ENCODE measurements around the gene GSTM4. TPM values are rescaled to one million over a fixed set of nuclear protein-coding genes. Genes with fewer than 3 reads are reported as not detected.

GSTM4 gene
- polyA plus RNA-seq, 1 donor from 2014 or later: 22.3 TPM

GRCh38 chr1:109641078-109641740 is 14.7 kb upstream of the GSTM4 start:
- no peaks in the 10 kb centered on the region for H3K27me3 Mint-ChIP-seq
- no peaks in the 10 kb centered on the region for H3K9me3 Mint-ChIP-seq
- H3K27ac Mint-ChIP-seq: no peak overlapping the region
- H3K36me3 Mint-ChIP-seq: no peaks in the 10 kb centered on the region
- H3K4me1 Mint-ChIP-seq: peaks cover 4 to 10% (median 8%) of the 10 kb centered on the region in 3 donors
- H3K4me3 Mint-ChIP-seq: no peak overlapping the region

- Mint-ChIP-seq H3K9me3 (no peaks in the 10 kb centered on the region), H3K4me3 (no peak overlapping the region), H3K4me1 (peaks cover 4 to 10% (median 8%) of the 10 kb centered on the region in 3 donors), H3K27ac (no peak overlapping the region), H3K27me3 (no peaks in the 10 kb centered on the region), H3K36me3 (no peaks in the 10 kb centered on the region)
These were observed 14.0 kb upstream of the GSTM4 start for GRCh38 chr1:109641861-109642260.

GRCh38 chr1:109642626-109643025 is 13.3 kb upstream of the GSTM4 start:
- H3K4me3 Mint-ChIP-seq: peak overlapping the region in 1 of 4 donors; percentile 11
- no peaks in the 10 kb centered on the region for H3K27me3 Mint-ChIP-seq
- no peaks in the 10 kb centered on the region for H3K9me3 Mint-ChIP-seq
- no peak overlapping the region for H3K27ac Mint-ChIP-seq
- peaks cover 4 to 10% (median 8%) of the 10 kb centered on the region in 3 donors for H3K4me1 Mint-ChIP-seq
- H3K36me3 Mint-ChIP-seq: no peaks in the 10 kb centered on the region

- Mint-ChIP-seq H3K4me3 (peak overlapping the region in 2 of 4 donors; percentile 21 to 53), H3K36me3 (no peaks in the 10 kb centered on the region), H3K27ac (peak overlapping the region; percentile 10 to 82 (median 64)), H3K27me3 (no peaks in the 10 kb centered on the region), H3K9me3 (no peaks in the 10 kb centered on the region), H3K4me1 (peaks cover 4 to 10% (median 8%) of the 10 kb centered on the region in 3 donors)
These were observed 12.3 kb upstream of the GSTM4 start for GRCh38 chr1:109643385-109644230.

- Mint-ChIP-seq H3K4me3 (no peak overlapping the region), H3K4me1 (peaks cover 5 to 10% (median 9%) of the 10 kb centered on the region in 3 donors), H3K27ac (no peak overlapping the region), H3K27me3 (no peaks in the 10 kb centered on the region), H3K9me3 (no peaks in the 10 kb centered on the region), H3K36me3 (no peaks in the 10 kb centered on the region)
These were observed 11.2 kb upstream of the GSTM4 start for GRCh38 chr1:109644670-109645069.

- no peak overlapping the region for H3K27ac Mint-ChIP-seq
These were observed 6.4 kb upstream of the GSTM4 start for GRCh38 chr1:109649491-109649914.

GRCh38 chr1:109650609-109651008 is 5.3 kb upstream of the GSTM4 start:
- H3K4me1 Mint-ChIP-seq: peaks cover 6 to 15% (median 9%) of the 10 kb centered on the region in 3 donors
- H3K9me3 Mint-ChIP-seq: no peaks in the 10 kb centered on the region
- H3K27ac Mint-ChIP-seq: no peak overlapping the region
- peaks cover 9% of the 10 kb centered on the region for H3K27me3 Mint-ChIP-seq
- no peaks in the 10 kb centered on the region for H3K36me3 Mint-ChIP-seq
- H3K4me3 Mint-ChIP-seq: no peak overlapping the region

More at GRCh38 chr1:109649491-109649914, 6.4 kb upstream of the GSTM4 start:
- peaks cover 0 to 6% (median 1%) of the 10 kb centered on the region in 3 donors for H3K4me1 Mint-ChIP-seq
- H3K27me3 Mint-ChIP-seq: peaks cover 9% of the 10 kb centered on the region
- H3K36me3 Mint-ChIP-seq: no peaks in the 10 kb centered on the region
- H3K9me3 Mint-ChIP-seq: no peaks in the 10 kb centered on the region
- H3K4me3 Mint-ChIP-seq: no peak overlapping the region

- no peaks in the 10 kb centered on the region for H3K9me3 Mint-ChIP-seq
- H3K36me3 Mint-ChIP-seq: no peaks in the 10 kb centered on the region
- peak overlapping the region in 1 of 4 donors; percentile 44 for H3K4me3 Mint-ChIP-seq
- H3K27me3 Mint-ChIP-seq: peaks cover 9% of the 10 kb centered on the region
- peaks cover 7 to 19% (median 13%) of the 10 kb centered on the region in 3 donors for H3K4me1 Mint-ChIP-seq
- no peak overlapping the region for H3K27ac Mint-ChIP-seq
These were observed 3.5 kb upstream of the GSTM4 start for GRCh38 chr1:109652402-109652801.

- Mint-ChIP-seq H3K9me3 (no peaks in the 10 kb centered on the region), H3K27ac (peak overlapping the region in 1 of 3 donors; percentile 10), H3K27me3 (peaks cover 9% of the 10 kb centered on the region), H3K4me1 (peaks cover 9 to 19% (median 13%) of the 10 kb centered on the region in 3 donors), H3K36me3 (peaks cover 1% of the 10 kb centered on the region), H3K4me3 (peak overlapping the region; percentile 21 to 63 (median 56))
These were observed 2.6 kb upstream of the GSTM4 start for GRCh38 chr1:109653306-109653705.

- H3K27ac Mint-ChIP-seq: peak overlapping the region in 2 of 3 donors; percentile 71 to 89
- H3K36me3 Mint-ChIP-seq: peaks cover 1% of the 10 kb centered on the region
- H3K27me3 Mint-ChIP-seq: peaks cover 9% of the 10 kb centered on the region
- H3K4me1 Mint-ChIP-seq: peaks cover 7 to 19% (median 18%) of the 10 kb centered on the region in 3 donors
- H3K4me3 Mint-ChIP-seq: peak overlapping the region in 2 of 4 donors; percentile 91 to 95
- H3K9me3 Mint-ChIP-seq: no peaks in the 10 kb centered on the region
These were observed 1.4 kb upstream of the GSTM4 start for GRCh38 chr1:109654519-109654918.

GRCh38 chr1:109657395-109657794 is 1.5 kb downstream of the GSTM4 start:
- Mint-ChIP-seq H3K27me3 (peaks cover 6% of the 10 kb centered on the region), H3K27ac (peak overlapping the region in 1 of 3 donors; percentile 62), H3K9me3 (no peaks in the 10 kb centered on the region), H3K4me3 (peak overlapping the region in 3 of 4 donors; percentile 77 to 95 (median 89)), H3K36me3 (peaks cover 1% of the 10 kb centered on the region), H3K4me1 (peaks cover 7 to 18% (median 18%) of the 10 kb centered on the region in 3 donors)

- Mint-ChIP-seq H3K9me3 (no peaks in the 10 kb centered on the region), H3K36me3 (peaks cover 2% of the 10 kb centered on the region), H3K4me3 (peak overlapping the region in 2 of 4 donors; percentile 33 to 89)
These were observed 2.1 kb downstream of the GSTM4 start for GRCh38 chr1:109657970-109658369.

GRCh38 chr1:109658533-109659042 is 2.7 kb downstream of the GSTM4 start:
- H3K27ac Mint-ChIP-seq: peak overlapping the region in 1 of 3 donors; percentile 67
- peaks cover 7 to 18% (median 16%) of the 10 kb centered on the region in 3 donors for H3K4me1 Mint-ChIP-seq
- H3K27me3 Mint-ChIP-seq: peaks cover 5% of the 10 kb centered on the region
- peaks cover 2% of the 10 kb centered on the region for H3K36me3 Mint-ChIP-seq
- H3K4me3 Mint-ChIP-seq: peak overlapping the region in 3 of 4 donors; percentile 41 to 89 (median 45)
- no peaks in the 10 kb centered on the region for H3K9me3 Mint-ChIP-seq

More at GRCh38 chr1:109657970-109658369, 2.1 kb downstream of the GSTM4 start:
- H3K27me3 Mint-ChIP-seq: peaks cover 6% of the 10 kb centered on the region
- H3K4me1 Mint-ChIP-seq: peaks cover 7 to 18% (median 18%) of the 10 kb centered on the region in 3 donors
- no peak overlapping the region for H3K27ac Mint-ChIP-seq

GRCh38 chr1:109659145-109659544 is 3.2 kb downstream of the GSTM4 start:
- no peak overlapping the region for H3K27ac Mint-ChIP-seq
- H3K27me3 Mint-ChIP-seq: peaks cover 3% of the 10 kb centered on the region
- H3K9me3 Mint-ChIP-seq: no peaks in the 10 kb centered on the region
- peak overlapping the region in 1 of 4 donors; percentile 58 for H3K4me3 Mint-ChIP-seq
- H3K4me1 Mint-ChIP-seq: peaks cover 7 to 18% (median 16%) of the 10 kb centered on the region in 3 donors
- H3K36me3 Mint-ChIP-seq: peaks cover 2% of the 10 kb centered on the region

Data from IgD-negative memory B cell (primary cell).